Iris pigment epithelial cell (primary cell): Measurements from ENCODE around the gene STX19.
"Not testable (repeated sequence)": the region's sequence is repeated elsewhere in the genome, so short reads cannot be mapped to it uniquely, and the experiment has no call there.

Experiments used
- DNase-seq: peaks from one replicate; pipeline ENCODE4 v3.0.0-alpha.2; 2011; ENCODE audit warnings: low read depth

The STX19 gene, protein sequence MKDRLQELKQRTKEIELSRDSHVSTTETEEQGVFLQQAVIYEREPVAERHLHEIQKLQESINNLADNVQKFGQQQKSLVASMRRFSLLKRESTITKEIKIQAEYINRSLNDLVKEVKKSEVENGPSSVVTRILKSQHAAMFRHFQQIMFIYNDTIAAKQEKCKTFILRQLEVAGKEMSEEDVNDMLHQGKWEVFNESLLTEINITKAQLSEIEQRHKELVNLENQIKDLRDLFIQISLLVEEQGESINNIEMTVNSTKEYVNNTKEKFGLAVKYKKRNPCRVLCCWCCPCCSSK

DNA sequence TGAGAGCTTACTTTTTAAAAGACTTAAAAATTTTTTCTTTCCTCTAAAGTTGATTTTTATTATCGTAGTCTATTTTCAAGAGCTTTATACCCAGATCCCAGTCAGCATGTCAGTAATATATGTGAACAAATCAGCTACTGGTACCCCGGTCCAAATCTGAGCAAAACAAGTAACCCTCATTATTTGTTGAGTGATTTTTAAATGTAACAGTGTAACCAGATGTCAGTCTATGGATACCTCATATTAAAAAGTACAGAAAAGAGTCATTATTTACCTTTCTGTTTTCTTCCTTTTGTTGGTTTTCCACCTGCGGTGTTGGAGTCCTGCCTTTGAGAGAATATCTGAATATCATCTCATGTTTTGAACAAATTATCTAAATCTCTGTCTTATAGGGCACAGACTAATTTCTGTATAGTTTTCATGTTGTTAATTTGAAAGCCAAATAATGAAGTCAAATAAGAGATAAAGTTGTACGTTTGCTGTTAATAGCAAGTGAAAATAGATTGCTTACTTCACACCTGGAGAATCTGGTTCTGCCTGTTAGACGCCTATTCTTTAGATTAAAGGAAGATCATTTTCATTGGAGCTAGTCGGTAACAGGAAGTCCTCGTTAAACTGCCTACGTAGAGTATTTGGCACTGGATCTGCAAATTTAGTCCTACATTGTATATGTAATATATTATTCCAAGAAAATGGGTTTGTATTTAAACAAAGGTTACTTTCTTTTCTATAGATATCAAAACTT is at the start of gene STX19:
TSS of gene STX19 (minus strand) at position 505 of the 745 bp plus-strand sequence. CDS start 13,328 bp downstream, outside the sequence.
- DNase-seq, result no peak

DNA sequence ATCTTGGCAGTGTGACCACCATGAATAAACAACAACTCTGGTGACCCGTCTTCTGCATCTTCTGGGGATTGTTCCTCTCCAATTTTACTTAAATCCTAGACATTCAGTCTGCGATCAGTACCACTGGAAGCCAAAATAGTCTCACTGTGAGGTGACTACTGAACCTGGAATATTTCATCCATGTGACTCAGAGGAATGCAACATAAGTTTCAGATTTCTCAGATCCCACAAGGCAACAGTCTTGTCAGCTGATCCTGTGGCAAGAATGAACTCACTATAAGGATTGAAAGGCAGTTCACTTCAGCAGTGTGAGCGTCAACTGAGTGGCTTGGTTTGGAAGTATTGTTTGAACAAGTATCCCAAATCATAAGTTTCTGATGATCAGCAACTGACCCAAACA is 47.7 kb upstream of the STX19 start:
- DNase-seq, result peak; percentile 77

GRCh38 chr3:94071713-94072284 is 43.4 kb upstream of the STX19 start:
- DNase-seq, result no peak

DNA sequence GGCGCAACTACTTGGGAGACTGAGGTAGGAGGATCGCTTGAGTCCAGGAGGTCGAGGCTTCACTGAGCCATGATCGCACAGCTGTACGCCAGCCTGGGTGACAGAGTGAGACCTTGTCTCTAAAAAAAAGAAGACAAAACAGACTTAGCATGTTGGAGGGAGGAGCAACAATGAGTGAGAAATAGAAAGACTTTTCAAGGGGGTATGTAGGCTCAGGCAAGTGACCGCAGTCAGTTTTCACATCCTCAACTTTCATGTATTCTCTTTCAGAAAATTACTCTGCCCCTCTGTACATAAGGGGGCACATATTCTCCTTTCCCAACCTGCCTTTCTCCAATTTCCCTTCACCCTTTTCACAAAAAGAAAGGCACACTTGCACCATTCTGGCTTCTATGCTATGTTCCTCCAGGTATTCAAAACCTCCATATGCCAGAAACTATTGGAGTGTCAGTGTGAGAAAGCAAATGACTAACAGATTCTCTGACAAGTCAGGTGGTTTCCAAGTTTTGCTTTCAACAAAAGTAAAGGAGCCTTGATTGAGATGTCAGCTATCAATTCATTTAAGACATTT is 42.0 kb upstream of the STX19 start:
- DNase-seq, result no peak

- peak; percentile 27 for DNase-seq
Measured at GRCh38 chr3:94069194-94069813, 40.9 kb upstream of the STX19 start.

DNA sequence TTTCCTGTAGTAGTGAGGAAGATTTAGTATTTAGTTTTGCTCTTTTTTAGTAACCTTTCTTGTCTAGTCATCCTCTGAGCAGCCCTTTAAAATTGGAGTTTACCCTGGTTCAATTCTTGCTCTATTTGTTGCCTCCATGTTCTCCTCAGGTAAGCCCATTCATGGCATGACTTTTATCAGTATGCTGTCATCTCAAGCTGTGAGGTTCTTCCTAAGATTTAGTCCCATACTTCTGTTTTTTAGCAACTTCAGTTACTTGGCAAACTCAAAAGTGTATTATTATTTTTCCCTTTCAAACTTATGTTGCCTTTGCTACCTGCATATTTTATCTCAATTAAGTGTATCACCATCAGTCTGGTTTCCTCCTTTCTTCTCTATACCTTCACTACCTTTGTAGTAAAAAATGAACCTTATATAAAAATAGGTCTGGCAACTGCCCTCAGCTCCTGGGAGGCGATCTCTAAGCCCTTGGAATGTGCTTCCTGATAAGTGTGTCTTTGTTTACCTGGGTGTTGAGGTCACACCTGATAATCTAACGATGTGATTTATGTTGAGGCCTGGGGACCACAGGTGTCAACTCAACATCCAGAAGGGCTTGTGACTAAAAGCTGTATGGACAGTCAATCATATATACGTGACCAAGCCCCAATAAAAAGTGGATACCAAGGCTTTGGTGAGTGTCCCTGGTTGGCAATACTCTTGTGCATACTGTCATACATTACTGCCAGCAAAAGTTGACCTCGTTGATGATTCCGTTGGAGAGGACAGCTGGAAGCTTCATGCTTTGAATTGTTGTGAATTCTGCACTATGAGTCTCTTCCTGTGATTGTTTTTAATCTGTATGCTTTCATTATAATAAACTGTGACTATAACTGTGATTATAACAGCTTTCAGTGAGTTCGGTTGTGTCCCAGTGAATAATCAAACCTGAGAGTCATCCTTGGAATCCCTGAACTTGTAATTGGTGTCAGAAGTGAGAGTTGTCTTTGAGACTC is 38.4 kb upstream of the STX19 start:
- DNase-seq, result no peak

- no peak for DNase-seq
Measured at GRCh38 chr3:94065819-94066480, 37.6 kb upstream of the STX19 start.

DNA sequence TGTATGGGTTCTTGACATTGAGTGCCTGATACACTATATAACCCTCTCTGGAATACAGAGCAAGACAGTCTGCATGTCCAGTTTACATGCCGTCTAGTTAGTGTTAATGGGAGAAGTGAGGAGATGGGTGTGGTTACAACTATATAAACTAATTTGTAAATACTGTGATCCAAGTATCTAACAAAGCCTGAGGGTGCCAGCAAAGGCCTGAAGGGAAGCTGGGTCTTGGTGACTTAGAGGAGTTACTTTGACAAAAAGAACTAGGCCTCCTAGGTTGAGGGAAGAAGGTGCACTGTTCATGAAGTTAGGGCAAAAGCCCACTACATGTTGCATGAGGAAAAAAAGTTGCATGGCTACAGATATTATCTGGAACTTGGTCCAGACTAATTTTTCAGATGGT is 36.7 kb upstream of the STX19 start:
- DNase-seq, result no peak

DNA sequence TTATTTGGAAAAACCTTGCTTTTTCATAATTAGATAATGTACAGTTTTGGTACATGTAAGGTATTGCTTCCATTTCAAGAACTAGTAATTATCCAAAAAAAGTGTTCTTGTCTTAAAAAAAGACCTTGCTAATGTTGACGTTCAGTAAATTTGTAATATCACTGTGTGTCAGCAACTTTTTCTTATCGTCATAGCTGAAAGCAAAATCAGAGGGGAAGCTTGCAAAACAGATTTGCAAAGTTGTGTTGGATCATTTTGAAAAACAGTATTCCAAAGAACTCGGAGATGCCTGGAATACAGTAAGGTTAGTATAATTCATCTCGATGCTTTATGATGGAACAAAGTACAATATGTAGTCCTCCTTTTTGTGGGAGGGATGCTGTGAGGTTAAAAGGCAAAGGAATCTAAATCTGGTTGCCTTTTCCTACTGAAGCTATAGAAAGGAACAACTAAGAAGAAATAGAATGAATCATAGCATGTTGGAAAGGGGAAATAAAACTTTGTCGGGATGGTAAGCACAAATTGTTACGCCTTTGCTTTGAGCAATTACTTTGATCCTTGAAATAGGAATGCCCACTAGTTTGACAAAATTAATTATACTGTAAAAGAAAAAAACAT is 36.0 kb upstream of the STX19 start:
- no peak for DNase-seq

DNA sequence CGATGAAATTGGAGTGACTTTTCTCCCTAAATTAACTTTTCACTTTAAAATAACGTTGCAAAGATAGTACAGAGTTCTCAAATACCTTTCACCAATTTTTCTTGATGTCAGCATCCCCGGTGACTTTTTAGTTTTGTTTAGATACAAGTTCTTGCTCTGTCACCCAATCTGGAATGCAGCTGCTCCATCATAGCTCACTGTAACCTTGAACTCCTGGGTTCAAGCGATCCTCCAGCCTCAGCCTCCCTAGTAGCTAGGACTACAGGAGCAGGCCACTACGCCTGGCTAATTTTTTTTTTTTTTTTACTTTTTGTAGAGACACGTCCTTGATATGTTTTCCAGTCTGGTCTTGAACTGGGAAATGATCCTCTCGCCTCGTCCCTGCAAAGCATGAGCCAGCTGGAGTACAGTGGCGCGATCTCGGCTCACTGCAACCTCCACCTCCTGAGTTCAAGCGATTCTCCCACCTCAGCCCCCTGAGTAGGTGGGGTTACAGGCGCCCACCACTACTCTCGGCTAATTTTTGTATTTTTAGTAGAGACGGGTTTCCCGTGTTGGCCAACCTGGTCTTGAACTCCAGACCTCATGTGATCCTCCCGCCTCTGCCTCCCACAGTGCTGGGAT is 35.2 kb upstream of the STX19 start:
- DNase-seq, result peak; percentile 18

- peak; percentile 98 for DNase-seq
Measured at GRCh38 chr3:94062513-94063404, 34.4 kb upstream of the STX19 start, which contains the start of the genes DHFR2 and NSUN3. Gene DHFR2 (minus strand): TSS chr3:94062916. CDS start chr3:94061511, 1,405 bp downstream. Gene NSUN3 (plus strand): TSS chr3:94063061. CDS start chr3:94063127, 66 bp downstream.

DNA sequence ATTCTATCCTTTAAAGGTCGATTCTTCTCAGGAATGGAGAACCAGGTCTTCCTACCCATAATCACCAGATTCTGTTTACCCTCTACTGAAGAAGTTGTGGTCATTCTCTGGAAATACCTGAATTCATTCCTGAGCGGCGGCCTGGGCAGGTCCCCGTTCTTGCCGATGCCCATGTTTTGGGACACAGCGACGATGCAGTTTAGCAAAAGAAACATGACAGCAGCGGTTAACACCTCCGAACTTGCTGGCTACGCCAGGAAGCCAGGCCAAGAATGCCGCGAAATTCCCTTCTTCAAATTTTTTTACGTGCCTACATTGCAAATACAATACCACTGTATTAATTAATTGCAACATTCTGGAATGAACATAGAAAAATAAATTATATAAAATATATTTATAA is 32.9 kb upstream of the STX19 start:
- no peak for DNase-seq

GRCh38 chr3:94050546-94050945 is 22.1 kb upstream of the STX19 start:
- DNase-seq, result no peak

GRCh38 chr3:94049267-94049666 is 20.9 kb upstream of the STX19 start:
- no peak for DNase-seq

DNA sequence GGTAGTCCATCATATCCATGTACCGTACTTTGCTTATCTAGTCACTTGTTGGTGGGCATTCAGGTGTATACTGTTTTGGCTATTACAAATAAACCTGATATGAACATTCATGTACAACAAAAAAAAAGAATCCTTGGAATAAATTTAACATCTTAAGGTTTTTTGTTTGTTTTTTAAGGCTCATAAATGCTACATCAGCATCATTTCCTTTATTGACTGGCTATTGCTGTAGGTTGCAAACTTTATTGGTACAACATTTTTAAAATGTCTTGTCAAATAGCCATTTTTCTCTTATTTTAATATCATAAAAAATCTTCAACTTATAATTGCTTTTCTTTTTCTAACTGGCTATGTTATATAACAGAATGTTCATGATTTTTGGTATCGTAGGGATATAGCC is 18.1 kb upstream of the STX19 start:
- DNase-seq, result no peak

DNA sequence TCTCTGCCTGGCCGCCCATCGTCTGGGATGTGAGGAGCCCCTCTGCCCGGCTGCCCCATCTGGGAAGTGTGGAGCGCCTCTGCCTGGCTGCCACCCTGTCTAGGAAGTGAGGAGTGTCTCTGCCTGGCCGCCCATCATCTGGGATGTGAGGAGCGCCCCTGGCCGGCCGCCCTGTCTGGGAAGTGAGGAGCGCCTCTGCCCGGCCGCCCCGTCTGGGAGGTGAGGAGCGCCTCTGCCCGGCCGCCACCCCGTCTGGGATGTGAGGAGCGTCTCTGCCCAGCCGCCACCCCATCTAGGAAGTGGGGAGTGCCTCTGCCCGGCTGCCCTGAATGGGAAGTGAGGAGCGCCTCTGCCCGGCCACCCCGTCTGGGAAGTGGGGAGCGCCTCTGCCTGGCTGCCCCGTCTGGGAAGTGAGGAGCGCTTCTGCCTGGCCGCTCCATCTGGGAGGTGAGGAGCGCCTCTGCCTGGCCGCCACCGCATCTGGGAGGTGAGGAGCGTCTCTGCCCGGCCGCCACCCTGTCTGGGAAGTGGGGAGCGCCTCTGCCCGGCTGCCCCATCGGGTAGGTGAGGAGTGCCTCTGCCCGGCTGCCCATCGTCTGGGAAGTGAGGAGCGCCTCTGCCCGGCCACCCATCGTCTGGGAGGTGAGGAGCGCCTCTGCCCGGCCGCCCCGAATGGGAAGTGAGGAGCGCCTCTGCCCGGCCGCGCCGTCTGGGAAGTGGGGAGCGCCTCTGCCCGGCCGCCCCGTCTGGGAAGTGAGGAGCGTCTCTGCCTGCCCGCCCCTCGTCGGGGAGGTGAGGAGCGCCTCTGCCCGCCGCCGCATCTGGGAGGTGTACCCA is 15.9 kb upstream of the STX19 start:
- DNase-seq, result not testable (repeated sequence)

- DNase-seq, result no peak
Measured at GRCh38 chr3:94043285-94043684, 14.9 kb upstream of the STX19 start.
